Activated CD8-positive, alpha-beta T cell treated with anti-CD3 and anti-CD28 coated beads for 36 hours (primary cell): ENCODE results near the gene CD163L1. TPM values are rescaled to one million over a fixed set of nuclear protein-coding genes. Genes with fewer than 3 reads are reported as not detected.

ENCODE experiments used
- ATAC-seq: fragments of 200-7000 bp; cut with Tn5 transposase; one replicate; pipeline ENCODE4 v1.10.0; 2021; ENCODE audit warnings: mild to moderate bottlenecking, moderate library complexity
- CTCF ChIA-PET: fragments of 350-600 bp; sonication (Branson Sonifier 250); formaldehyde crosslinking; loops from one replicate; lab custom pipeline; 2021; ENCODE audit warnings: antibody characterized with exemption; lab: Charles Lee
- POLR2A ChIA-PET: fragments of 350-600 bp; sonication (Branson Sonifier 250); formaldehyde crosslinking; loops from one replicate; lab custom pipeline; 2021; ENCODE audit warnings: antibody characterized with exemption; lab: Charles Lee
- DNase-seq: peaks from one replicate; pipeline ENCODE4 v3.0.0-alpha.2; 2020
- H3K27ac Mint-ChIP-seq: one replicate; pipeline ENCODE4 v1.8.0; 2021; ENCODE audit warnings: mild to moderate bottlenecking, mixed read lengths
- H3K27me3 Mint-ChIP-seq: one replicate; pipeline ENCODE4 v1.8.0; 2021; ENCODE audit warnings: mixed read lengths
- H3K36me3 Mint-ChIP-seq: one replicate; pipeline ENCODE4 v1.8.0; 2021; ENCODE audit warnings: low read depth, mixed read lengths
- H3K4me1 Mint-ChIP-seq: one replicate; pipeline ENCODE4 v1.8.0; 2021; ENCODE audit warnings: low read depth, mixed read lengths
- H3K4me3 Mint-ChIP-seq: one replicate; pipeline ENCODE4 v1.8.0; 2021; ENCODE audit warnings: mild to moderate bottlenecking, moderate library complexity, mixed read lengths
- H3K9me3 Mint-ChIP-seq: one replicate; pipeline ENCODE4 v1.8.0; 2021; ENCODE audit warnings: mixed read lengths
- CTCF ChIP-seq: fragments of 200-600 bp; IDR thresholded peaks from one replicate; pipeline ENCODE4 v1.8.0; 2022; ENCODE audit warnings: antibody characterized with exemption, mild to moderate bottlenecking
- intact Hi-C: fragments of 100-400 bp; cut with micrococcal nuclease; formaldehyde crosslinking; loops from one replicate; pipeline ENCODE4 v1.10.0; 2022
- total RNA-seq, 2 experiments: library from RNA; stranded (reverse); gene quantifications; one replicate each; pipeline ENCODE4 v1.2.3, GENCODE V29; 2021

The CD163L1 gene
- not detected for total RNA-seq

- H3K36me3 Mint-ChIP-seq, result no peaks in the 10 kb centered on the region
- DNase-seq (no peak), ATAC-seq (no peak)
- H3K27ac Mint-ChIP-seq, result no peak within 1 kb of the TSS
- H3K4me3 Mint-ChIP-seq, result no peak within 1 kb of the TSS
- no peaks in the 10 kb centered on the region for H3K9me3 Mint-ChIP-seq
- H3K4me1 Mint-ChIP-seq, result no peaks in the 10 kb centered on the region
- H3K27me3 Mint-ChIP-seq, result peaks cover 26% of the 10 kb centered on the region
- intact Hi-C loops, result no loop called here
- ChIA-PET POLR2A (no interaction called here), CTCF (no interaction called here)
- TF ChIP-seq CTCF, result no peak
Measured at GRCh38 chr12:7444076-7444475, at the start of gene CD163L1. Gene CD163L1 (minus strand): TSS chr12:7444153. CDS start chr12:7444127, 26 bp downstream.

GRCh38 chr12:7493006-7493405 lies 49.1 kb upstream of the CD163L1 start:
- H3K4me1 Mint-ChIP-seq, result no peaks in the 10 kb centered on the region

GRCh38 chr12:7486512-7486911 lies 42.6 kb upstream of the CD163L1 start:
- Mint-ChIP-seq H3K27me3 (peaks cover 8% of the 10 kb centered on the region), H3K36me3 (no peaks in the 10 kb centered on the region), H3K9me3 (no peaks in the 10 kb centered on the region), H3K4me1 (no peaks in the 10 kb centered on the region), H3K27ac (no peak overlapping the region), H3K4me3 (no peak overlapping the region)
- intact Hi-C loops, result no loop called here
- ChIA-PET CTCF (no interaction called here), POLR2A (no interaction called here)
- no peak for TF ChIP-seq CTCF
- ATAC-seq, result no peak
- DNase-seq, result no peak

More at GRCh38 chr12:7493006-7493405, 49.1 kb upstream of the CD163L1 start:
- no peak for TF ChIP-seq CTCF
- ChIA-PET CTCF (no interaction called here), POLR2A (no interaction called here)
- ATAC-seq, result no peak
- no peak for DNase-seq
- no peak overlapping the region for H3K27ac Mint-ChIP-seq
- no peaks in the 10 kb centered on the region for H3K9me3 Mint-ChIP-seq
- no peaks in the 10 kb centered on the region for H3K36me3 Mint-ChIP-seq
- intact Hi-C loops, result no loop called here
- H3K27me3 Mint-ChIP-seq, result peaks cover 14% of the 10 kb centered on the region
- no peak overlapping the region for H3K4me3 Mint-ChIP-seq

GRCh38 chr12:7485095-7485494 lies 41.1 kb upstream of the CD163L1 start:
- no peak for TF ChIP-seq CTCF
- Mint-ChIP-seq H3K4me1 (no peaks in the 10 kb centered on the region), H3K27ac (no peak overlapping the region), H3K36me3 (no peaks in the 10 kb centered on the region), H3K4me3 (no peak overlapping the region), H3K9me3 (no peaks in the 10 kb centered on the region), H3K27me3 (peaks cover 8% of the 10 kb centered on the region)
- intact Hi-C loops, result no loop called here
- ChIA-PET CTCF (no interaction called here), POLR2A (no interaction called here)
- ATAC-seq (no peak), DNase-seq (no peak)

- ChIA-PET CTCF (no interaction called here), POLR2A (no interaction called here)
- H3K9me3 Mint-ChIP-seq, result no peaks in the 10 kb centered on the region
- ATAC-seq, result no peak
- peaks cover 8% of the 10 kb centered on the region for H3K27me3 Mint-ChIP-seq
- no peak for TF ChIP-seq CTCF
- H3K27ac Mint-ChIP-seq, result no peak overlapping the region
- no peaks in the 10 kb centered on the region for H3K36me3 Mint-ChIP-seq
- no peaks in the 10 kb centered on the region for H3K4me1 Mint-ChIP-seq
- intact Hi-C loops, result no loop called here
- no peak for DNase-seq
- no peak overlapping the region for H3K4me3 Mint-ChIP-seq
Measured at GRCh38 chr12:7483343-7483742, 39.4 kb upstream of the CD163L1 start.
